HL-60 (cell line): Measurements from ENCODE around the gene CTIF.

ENCODE experiments used
- DNase-seq, 2 experiments: peaks; one replicate each; pipeline ENCODE4 v3.0.0-alpha.2; 2010 to 2020; ENCODE audit warnings: low read depth in 1 of 2, low spot score in 1 of 2
- H3K27ac ChIP-seq: fragments of 250-450 bp; sonication (Bioruptor Pico); replicated peaks from 2 replicates; pipeline ENCODE4 v1.5.1; 2020; ENCODE audit warnings: mild to moderate bottlenecking, moderate library complexity
- H3K27me3 ChIP-seq: fragments of 250-450 bp; sonication (Bioruptor Pico); 2 replicates; pipeline ENCODE4 v1.5.1; 2021; ENCODE audit warnings: mild to moderate bottlenecking, moderate library complexity; ENCODE audit not compliant: insufficient read depth, poor library complexity, severe bottlenecking
- H3K4me3 ChIP-seq: replicated peaks from 2 replicates; pipeline ENCODE4 v1.5.1; 2011; ENCODE audit warnings: mild to moderate bottlenecking, control low read depth, low read length; ENCODE audit not compliant: insufficient read depth
- GABPA ChIP-seq: IDR thresholded peaks from 2 replicates; pipeline ENCODE4 v1.6.1; 2012; ENCODE audit warnings: low read depth
- POLR2AphosphoS5 ChIP-seq: IDR thresholded peaks from 2 replicates; pipeline ENCODE4 v1.6.1; 2012; ENCODE audit warnings: low read depth
- REST ChIP-seq: IDR thresholded peaks from 2 replicates; pipeline ENCODE4 v1.6.1; 2012; ENCODE audit warnings: low read depth; ENCODE audit not compliant: insufficient replicate concordance
- SPI1 ChIP-seq: IDR thresholded peaks from 2 replicates; pipeline ENCODE4 v1.6.1; 2012; ENCODE audit warnings: low read depth, mild to moderate bottlenecking, borderline replicate concordance
- TF ChIP-seq, protein P1 (sequence below): IDR thresholded peaks from one replicate; pipeline ENCODE4 v1.5.1; 2011; ENCODE audit warnings: low read length, control low read depth, inconsistent platforms; ENCODE audit not compliant: insufficient read depth

CTIF gene

DNA sequence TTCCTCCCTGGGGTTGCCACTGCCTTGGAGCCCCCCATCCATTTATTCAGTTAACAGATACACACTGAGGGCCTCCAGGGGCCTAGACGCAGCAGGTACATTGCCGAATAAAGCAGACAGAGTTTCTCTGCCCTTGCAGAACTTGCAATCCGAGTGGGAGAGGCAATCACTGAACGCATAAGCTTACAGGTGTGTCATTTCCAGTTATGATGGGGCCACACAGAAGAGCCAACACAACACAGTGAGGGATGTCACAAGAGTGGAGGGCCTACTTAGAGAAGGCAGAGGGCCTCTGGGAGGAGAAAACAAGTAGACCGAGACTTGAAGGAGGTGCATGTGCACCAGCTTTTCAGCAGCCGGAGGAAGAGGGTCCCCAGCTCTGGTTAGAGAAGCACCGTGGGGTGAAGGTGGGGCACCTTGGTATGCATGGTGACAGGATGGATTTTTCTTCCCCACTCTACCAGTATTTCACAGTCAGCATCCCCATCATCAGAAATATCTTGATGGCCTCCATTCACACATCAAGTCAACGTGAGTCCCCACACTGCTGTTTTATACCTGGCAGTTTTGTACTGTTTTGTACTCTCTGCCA, 261.0 kb downstream of the CTIF start:
- TF ChIP-seq GABPA: no peak
- no peak for TF ChIP-seq REST
- no peak for TF ChIP-seq POLR2AphosphoS5
- no peak for TF ChIP-seq SPI1
- TF ChIP-seq, protein P1, sequence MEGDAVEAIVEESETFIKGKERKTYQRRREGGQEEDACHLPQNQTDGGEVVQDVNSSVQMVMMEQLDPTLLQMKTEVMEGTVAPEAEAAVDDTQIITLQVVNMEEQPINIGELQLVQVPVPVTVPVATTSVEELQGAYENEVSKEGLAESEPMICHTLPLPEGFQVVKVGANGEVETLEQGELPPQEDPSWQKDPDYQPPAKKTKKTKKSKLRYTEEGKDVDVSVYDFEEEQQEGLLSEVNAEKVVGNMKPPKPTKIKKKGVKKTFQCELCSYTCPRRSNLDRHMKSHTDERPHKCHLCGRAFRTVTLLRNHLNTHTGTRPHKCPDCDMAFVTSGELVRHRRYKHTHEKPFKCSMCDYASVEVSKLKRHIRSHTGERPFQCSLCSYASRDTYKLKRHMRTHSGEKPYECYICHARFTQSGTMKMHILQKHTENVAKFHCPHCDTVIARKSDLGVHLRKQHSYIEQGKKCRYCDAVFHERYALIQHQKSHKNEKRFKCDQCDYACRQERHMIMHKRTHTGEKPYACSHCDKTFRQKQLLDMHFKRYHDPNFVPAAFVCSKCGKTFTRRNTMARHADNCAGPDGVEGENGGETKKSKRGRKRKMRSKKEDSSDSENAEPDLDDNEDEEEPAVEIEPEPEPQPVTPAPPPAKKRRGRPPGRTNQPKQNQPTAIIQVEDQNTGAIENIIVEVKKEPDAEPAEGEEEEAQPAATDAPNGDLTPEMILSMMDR: no peak
- no peak overlapping the region for H3K27ac ChIP-seq
- no peak for DNase-seq
- no peaks in the 10 kb centered on the region for H3K27me3 ChIP-seq
- no peak overlapping the region for H3K4me3 ChIP-seq

DNA sequence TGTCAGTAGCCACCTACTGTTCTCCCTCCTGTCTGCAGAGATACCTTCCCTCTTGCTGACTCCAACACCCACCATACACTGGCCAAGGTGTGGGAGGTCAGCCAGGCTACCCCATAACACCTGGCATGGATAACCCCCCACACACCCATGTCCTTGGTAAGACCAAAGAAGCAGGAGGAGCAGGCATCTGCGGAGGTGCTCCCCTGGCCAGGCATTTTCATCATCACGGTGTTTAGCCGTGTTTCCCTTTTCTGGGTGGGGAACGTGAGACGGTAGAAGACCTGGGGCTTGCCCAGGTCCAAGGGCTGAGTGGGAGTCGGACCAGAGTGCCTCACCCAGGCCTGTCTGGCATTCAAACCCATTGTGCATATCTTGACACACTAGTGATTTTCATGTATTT, 261.6 kb downstream of the CTIF start:
- Histone ChIP-seq H3K27ac (no peak overlapping the region), H3K4me3 (no peak overlapping the region), H3K27me3 (no peaks in the 10 kb centered on the region)
- no peak for DNase-seq
- TF ChIP-seq, protein P1: no peak
- no peak for TF ChIP-seq POLR2AphosphoS5
- TF ChIP-seq SPI1: no peak
- no peak for TF ChIP-seq REST
- TF ChIP-seq GABPA: no peak

- no peak for DNase-seq
- no peaks in the 10 kb centered on the region for H3K27me3 ChIP-seq
- no peak overlapping the region for H3K4me3 ChIP-seq
- TF ChIP-seq SPI1 (no peak), POLR2AphosphoS5 (no peak), GABPA (no peak), REST (no peak)
- TF ChIP-seq, protein P1: no peak
- H3K27ac ChIP-seq: no peak overlapping the region
These were observed 262.3 kb downstream of the CTIF start for GRCh38 chr18:48800876-48801727.
